Activated CD8-positive, alpha-beta memory T cell treated with anti-CD3 and anti-CD28 coated beads, Interleukin-2, amount 50 U/mL, for 24 hours (primary cell): ENCODE data around the gene COL23A1.
"Not testable (repeated sequence)": the region's sequence is repeated elsewhere in the genome, so short reads cannot be mapped to it uniquely, and the experiment has no call there.

Source experiments
- DNase-seq: peaks from one replicate; pipeline ENCODE4 v3.0.0-alpha.2; 2020; ENCODE audit errors: extremely low read depth

Gene COL23A1

GRCh38 chr5:178377583-178378270 lies 212.5 kb downstream of the COL23A1 start:
- no peak for DNase-seq

- no peak for DNase-seq
Measured at GRCh38 chr5:178376921-178377582, 213.1 kb downstream of the COL23A1 start.

DNA sequence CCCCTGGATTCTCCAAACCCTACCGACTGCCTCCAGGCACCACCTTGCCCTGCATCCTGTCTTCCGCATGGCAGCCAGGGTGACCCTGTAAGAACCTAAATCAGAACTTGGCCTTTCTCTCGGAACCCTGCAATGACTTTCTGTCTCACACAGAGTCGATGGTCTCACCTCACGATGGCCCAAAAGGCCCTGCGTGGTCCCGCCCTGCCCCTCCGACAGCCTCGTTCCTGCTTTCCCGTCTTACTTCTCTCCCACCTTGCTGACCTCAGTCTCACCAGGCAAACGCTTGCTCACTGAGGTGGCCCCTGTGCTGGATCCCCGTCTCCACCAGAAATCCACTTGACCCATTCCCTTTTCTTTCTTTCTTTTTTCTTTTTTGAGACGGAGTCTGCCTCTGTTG lies 214.8 kb downstream of the COL23A1 start:
- no peak for DNase-seq

DNA sequence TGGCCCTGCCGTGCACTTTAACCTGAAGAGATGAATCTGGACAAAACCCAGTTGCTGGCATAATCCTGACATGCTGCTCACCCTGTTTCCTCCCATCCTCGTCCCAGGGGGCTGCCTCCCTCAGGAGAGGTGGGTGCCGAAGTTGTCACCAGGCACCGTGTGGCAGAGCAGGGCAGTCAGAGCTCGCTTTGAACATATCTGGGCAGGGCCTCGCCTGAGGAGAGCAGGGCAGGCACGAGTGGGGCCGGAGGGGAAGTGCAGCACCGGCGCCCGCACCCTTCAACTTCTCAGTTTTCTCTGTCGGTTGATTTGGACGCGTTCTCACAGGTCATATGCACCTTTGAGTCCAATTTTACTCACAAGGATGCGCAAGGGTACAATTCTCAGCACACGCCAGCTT lies 216.5 kb downstream of the COL23A1 start:
- DNase-seq, result no peak

DNA sequence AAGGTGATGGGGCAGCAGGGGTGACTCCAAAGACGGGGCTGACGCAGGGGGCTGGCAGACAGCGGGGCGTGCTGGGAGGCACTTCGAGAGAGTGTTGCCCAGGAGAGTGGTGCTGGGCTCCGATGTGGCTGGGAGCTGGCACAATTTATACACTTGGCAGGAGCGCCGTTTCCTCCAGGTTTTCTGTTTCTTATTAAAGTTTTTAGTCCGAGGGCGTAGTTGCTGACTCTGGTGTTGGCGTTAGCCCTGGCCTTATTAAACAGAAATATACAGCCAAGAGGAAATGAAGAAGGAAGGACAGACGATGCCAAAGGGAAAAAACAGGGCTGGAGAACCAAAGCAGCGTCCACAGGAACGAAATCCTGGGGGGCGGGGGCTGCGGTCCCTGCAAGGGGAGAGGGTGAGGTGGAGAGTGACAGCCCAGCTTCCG lies 218.0 kb downstream of the COL23A1 start:
- DNase-seq, result no peak

GRCh38 chr5:178371362-178372111 lies 218.7 kb downstream of the COL23A1 start:
- no peak for DNase-seq

GRCh38 chr5:178370102-178370501 lies 220.1 kb downstream of the COL23A1 start:
- DNase-seq, result no peak

DNA sequence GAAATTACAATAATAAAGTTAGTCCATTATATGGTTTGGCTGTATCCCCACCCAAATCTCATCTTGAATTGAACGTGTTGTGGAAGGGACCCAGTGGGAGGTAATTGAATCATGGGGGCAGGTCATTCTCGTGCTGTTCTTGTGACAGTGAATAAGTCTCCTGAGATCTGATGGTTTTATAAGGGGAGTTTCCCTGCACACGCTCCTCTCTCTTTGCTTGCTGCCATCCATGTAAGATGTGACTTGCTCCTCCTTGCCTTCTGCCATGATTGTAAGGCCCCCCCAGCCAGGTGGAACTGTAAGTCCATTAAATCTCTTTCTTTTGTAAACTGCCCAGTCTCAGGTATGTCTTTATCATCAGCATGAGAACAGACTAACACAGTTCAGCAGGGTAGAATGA lies 220.7 kb downstream of the COL23A1 start:
- not testable (repeated sequence) for DNase-seq

DNA sequence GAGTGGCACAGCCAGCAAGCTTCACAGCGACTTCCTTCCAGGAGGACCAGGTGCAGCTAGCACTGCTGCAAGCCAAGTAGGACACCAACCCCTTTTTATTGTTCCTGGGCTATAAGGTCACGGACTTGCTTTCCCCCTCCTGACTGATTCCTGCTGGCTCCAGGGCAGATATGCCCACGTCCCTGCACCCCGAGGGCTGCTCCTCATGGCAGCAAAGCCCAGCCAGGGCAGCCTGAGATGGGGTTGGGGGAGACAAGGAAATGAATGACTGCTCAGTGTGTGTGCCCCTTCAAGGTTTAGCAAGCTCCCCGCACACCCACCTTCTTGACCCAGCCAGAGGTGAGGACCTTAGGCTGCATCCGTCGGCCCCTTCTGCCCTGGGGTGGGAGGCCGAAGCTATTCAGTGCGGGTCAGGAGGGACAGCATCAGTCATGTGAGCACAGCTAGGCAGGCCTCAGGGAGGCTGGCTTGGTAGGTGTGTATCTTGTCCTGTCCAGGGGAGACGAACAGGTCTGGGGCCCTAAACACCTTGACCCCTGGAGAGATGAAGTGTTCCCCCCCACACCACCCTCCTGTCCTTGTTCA lies 221.4 kb downstream of the COL23A1 start:
- no peak for DNase-seq

DNA sequence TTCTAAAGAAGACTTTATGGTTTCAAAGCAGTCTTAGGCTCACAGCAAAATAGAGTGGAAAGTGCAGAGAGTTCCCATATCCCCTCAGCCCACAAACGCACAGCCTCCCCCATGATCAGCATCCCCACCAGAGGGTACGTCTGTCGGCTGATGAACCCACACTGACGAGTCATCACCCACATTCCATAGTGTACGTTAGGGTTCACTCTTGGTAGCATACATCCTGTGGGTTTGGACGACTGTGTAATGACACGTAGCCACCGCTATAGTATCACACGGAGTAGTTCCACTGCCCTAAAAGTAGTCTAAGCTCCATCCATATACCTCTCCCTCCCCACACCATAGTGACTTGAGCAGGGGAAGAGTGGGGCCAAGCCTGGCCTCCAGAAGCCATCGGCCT lies 221.9 kb downstream of the COL23A1 start:
- no peak for DNase-seq

- no peak for DNase-seq
Measured at GRCh38 chr5:178367736-178368120, 222.5 kb downstream of the COL23A1 start.

DNA sequence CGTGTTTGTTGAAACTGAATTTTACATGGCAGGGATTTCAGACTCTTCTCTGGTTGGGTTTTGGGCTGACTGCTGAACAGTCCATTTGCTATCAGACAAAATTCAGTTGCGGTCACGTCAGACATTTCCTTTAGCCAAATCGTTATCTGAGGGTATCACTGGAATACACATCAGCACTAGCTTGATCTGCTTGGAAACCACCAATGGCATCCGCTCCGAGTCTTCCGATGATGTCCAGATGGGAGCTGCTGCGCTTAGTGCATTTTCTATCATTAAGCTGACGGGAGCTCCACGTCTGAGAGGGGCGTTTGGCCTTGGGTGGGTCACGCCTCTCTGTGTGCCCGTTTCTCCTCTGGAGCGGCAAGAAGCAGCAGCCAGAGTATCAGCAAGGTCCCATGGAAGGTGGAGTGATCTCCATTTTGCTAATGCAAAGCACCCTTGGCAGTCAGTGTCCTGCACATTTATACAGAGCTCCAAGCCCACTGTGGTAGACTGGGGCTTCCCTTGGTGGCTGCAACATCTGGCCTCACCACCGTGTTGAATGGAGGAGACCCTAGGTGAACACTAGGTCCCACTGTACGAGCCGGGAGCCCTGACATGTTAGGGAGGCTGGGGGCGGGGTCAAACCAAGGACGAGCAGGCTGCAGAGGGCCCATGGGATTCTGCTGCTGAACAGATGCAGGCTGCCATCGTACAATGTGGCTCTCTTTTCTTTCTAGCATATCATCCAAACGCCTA lies 223.0 kb downstream of the COL23A1 start:
- DNase-seq, result no peak

- DNase-seq, result no peak
Measured at GRCh38 chr5:178365501-178366440, 224.4 kb downstream of the COL23A1 start.

DNA sequence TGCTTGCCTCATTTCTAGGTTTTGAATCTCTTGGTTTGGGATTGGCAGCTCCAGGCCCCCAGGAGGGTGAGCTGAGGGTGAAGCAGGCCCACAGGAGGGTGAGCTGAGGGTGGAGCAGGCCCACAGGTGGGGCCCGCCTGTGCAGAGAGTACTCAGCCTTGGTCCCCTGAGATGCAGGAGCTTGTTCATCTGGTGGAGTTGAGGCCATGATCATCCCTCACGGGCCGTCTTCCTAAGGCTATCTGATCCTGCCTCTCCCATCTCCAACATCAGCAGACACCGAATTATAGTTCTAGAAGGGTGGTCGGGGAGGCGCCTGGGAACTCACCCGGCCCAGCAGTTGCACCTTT lies 225.9 kb downstream of the COL23A1 start:
- DNase-seq, result no peak

GRCh38 chr5:178363501-178364325 lies 226.5 kb downstream of the COL23A1 start:
- no peak for DNase-seq

DNA sequence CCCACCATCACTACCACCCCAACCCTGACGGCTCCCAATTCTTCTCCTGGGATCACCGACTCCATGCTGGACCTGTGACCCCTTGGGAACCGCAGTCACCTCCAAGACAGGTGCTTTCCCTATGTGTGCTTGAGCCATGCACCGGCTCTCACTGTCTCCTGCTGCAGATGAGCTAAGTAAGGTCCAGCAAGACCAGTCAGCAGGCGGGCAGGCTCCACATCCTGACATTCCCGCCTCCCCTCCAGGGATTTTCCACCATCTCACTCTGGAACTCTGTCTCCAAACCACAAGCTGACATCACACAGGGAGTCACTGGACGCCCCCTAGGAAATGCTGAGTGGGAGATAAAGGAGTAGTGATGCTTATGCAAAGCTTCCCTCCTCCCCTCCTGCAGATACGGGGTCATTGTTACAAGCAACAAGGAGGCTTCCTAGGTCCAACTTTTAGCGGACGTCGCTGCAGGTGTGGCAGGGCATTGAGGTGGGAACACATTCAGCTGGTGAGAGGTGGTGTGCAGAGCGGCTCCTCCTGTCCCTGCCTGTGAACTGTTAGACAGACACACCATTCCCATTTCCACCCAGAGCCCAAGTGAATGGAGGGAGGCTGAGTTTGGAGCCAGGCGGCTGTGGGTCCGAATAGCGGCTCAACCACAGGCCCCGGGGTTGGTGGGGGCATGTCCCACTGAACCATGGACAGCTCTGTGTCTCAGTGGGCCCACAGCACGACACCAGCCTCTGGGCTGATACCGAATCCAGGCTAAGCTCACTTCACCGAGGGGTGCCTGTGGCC lies 228.3 kb downstream of the COL23A1 start:
- no peak for DNase-seq

GRCh38 chr5:178360926-178361235 lies 229.3 kb downstream of the COL23A1 start:
- DNase-seq, result no peak

DNA sequence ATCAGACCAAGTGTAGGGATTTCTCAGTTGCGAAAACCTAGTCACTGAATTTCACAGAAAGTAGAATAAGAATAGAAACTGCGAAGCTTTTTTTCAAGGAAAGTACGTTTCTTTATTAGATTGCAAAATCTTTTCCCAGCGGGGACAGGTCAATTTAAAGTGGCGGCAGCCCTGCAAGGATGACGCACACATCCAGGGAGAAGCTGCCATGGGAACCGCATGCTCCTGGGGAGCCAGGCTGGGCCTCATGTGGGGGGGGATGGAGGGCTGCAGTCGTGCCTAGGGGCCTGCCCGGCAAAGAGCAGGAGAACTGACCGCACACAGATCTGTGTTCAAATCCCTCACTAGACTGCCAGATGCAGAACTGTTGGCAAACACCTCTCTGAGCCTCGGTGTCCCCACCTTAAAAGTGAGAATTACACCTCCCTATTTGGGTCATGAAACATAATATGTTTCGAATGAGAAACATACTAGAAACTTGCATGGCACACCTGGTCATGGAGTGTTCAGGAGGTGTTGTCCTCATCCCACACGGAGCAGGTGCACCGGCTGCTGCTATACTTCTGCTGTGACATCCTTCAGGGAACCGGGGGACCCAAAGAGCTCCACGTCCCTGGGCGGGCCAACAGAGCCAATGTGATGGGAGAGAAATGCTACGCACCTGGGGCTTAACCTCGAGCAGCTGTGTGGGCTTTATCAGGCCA lies 229.8 kb downstream of the COL23A1 start:
- no peak for DNase-seq

DNA sequence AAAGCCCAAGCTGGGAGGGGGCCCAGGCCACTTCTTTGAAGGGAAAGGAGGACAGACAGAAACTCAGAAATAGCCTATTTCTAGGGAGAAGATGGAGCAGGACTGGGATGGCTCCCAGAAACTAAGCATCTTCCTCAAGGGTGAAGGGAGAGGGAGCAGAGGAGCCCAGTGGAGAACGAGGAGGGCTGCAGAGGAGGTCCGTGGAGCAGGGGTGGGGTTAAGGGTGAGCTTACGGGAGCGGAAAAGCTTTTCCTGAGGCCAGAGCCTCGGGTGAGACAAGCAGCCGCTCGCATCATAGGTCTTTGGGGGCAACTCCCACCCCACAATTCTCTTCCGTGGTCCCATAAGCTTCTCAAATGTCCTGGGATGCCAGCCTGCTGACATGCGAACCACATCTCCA lies 230.5 kb downstream of the COL23A1 start:
- DNase-seq, result no peak
